HG03442 (cell line): ENCODE results near the gene SERPINF2.
"Not testable (repeated sequence)": the region's sequence is repeated elsewhere in the genome, so short reads cannot be mapped to it uniquely, and the experiment has no call there.

Experiments
- ATAC-seq: cut with Tn5 transposase; IDR thresholded peaks from one replicate; pipeline ENCODE4 v1.9.1; 2021; ENCODE audit warnings: mild to moderate bottlenecking, moderate library complexity; ENCODE audit not compliant: unreplicated experiment

The SERPINF2 gene

DNA sequence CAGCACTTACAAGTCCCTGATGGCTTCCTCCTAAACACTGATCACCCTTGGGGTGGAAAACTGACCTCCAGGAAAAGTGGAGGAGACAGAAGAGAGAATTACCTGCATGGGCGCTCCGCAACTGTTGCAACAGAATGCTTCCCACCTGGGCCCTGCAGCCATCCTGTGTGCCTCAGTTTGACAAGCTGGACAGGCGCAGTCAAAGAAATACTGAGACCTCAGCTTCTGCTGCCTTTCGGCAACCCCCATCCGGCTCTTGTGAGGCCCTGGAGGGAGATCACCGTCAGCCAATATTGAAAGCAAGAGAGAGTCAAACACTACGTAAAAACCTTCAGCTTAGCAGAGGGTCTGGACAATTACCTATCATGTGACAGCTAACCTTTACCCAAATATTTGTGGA, 44.0 kb downstream of the SERPINF2 start:
- ATAC-seq = no peak

- ATAC-seq = no peak
These were observed 44.7 kb downstream of the SERPINF2 start for GRCh38 chr17:1787301-1787902.

DNA sequence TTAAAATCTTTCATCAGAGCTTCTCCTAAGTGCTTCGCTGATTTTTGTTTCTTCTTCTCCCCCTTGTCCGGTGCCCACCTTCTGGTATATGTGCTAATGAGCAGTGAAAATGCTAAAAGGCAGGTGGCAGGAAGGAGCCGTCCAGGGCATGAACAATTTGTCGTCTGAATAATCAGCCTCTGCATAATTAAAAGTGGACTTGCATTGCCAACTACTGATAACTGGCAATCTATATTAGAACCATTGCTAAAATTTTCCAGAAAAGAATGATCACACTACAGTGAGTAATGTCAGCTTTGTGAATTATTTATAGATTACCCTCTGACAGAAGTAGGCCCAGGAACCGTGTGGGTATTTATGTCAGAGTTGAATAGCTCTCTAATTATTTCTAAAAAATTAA, 47.3 kb downstream of the SERPINF2 start:
- no peak for ATAC-seq

GRCh38 chr17:1792495-1793446, 50.1 kb downstream of the SERPINF2 start:
- ATAC-seq = no peak

DNA sequence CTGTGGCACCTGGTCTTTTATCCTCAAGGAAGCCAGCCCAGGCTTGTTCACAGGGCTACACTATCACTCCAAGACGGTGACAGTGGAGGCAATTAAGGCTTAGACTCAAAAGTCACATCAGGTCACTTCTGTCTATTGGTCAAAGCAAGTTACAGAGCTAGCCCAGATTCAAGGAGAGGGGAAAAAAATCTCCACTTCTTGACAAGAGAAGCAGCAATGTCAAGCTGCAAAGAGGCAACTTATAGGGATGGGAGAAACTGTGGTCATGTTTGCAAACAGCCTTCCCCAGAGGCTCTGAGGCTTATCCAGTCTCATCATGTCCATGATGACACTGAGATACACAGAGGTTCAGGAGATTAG, 50.8 kb downstream of the SERPINF2 start:
- no peak for ATAC-seq

- ATAC-seq = no peak
These were observed 54.1 kb downstream of the SERPINF2 start for GRCh38 chr17:1796800-1797199.

GRCh38 chr17:1797323-1797722, 54.7 kb downstream of the SERPINF2 start:
- no peak for ATAC-seq

DNA sequence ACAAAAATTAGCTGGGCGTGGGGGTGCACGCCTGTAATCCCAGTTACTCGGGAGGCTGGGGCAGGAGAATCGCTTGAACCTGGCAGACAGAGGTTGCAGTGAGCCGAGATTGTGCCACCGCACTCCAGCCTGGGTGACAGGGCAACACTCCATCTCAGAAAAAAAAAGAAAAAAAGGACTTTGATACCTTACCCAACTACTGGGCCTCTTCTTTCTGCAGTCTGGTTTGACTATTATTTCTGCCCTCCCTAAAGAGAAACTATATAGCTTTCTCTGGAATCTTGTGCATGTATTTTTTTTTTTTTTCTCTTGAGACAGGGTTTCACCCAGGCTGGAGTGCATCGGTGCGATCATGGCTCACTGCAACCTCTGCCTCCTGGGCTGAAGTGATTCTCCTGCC, 55.2 kb downstream of the SERPINF2 start:
- ATAC-seq = not testable (repeated sequence)

- no peak for ATAC-seq
These were observed 57.6 kb downstream of the SERPINF2 start for GRCh38 chr17:1800240-1800639.

DNA sequence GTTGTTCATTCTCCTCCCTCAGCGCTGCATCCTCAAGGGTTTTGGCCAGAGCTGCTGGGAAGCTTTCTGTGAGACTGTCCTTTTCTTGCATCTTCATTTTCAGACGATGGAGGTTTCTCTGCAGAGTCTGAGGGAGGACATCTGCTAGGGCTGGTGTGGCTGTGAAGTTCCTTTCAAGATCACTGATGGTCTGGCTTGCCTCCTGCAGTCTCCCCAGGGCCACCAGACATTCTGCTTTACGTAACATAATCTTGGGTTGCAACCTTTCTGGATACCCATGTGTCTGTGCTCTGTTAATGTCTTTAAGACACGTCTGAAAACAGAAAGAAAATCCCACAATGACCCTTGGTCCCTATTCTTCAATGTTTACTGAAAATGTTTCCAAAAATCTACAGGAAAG, 58.0 kb downstream of the SERPINF2 start:
- ATAC-seq = no peak

- no peak for ATAC-seq
These were observed 59.8 kb downstream of the SERPINF2 start for GRCh38 chr17:1802429-1802828.

- no peak for ATAC-seq
These were observed 60.6 kb downstream of the SERPINF2 start for GRCh38 chr17:1803280-1803679.
